A549 (cell line): ENCODE results near the gene ARHGEF16.

Experiments
- BHLHE40 ChIP-seq: IDR thresholded peaks from 2 replicates; pipeline ENCODE4 v1.6.1; 2012; ENCODE audit warnings: low read depth, low read length, inconsistent platforms
- CBX2 ChIP-seq: fragments of 200-600 bp; sonication (generic); IDR thresholded peaks from 2 replicates; pipeline ENCODE4 v1.6.1; 2016; ENCODE audit warnings: low read depth, mild to moderate bottlenecking, borderline replicate concordance
- MAFK ChIP-seq: fragments of 450-650 bp; IDR thresholded peaks from 2 replicates; pipeline ENCODE4 v1.6.1; 2014; ENCODE audit not compliant: partially characterized antibody
- MAZ ChIP-seq: fragments of 150-350 bp; IDR thresholded peaks from 2 replicates; pipeline ENCODE4 v1.6.1; 2014; ENCODE audit warnings: antibody characterized with exemption, low read depth, low read length, borderline replicate concordance
- SREBF2 ChIP-seq: fragments of 450-650 bp; IDR thresholded peaks from 2 replicates; pipeline ENCODE4 v1.6.1; 2014; ENCODE audit warnings: mild to moderate bottlenecking, moderate library complexity
- ZFP36 ChIP-seq: fragments of 450-650 bp; IDR thresholded peaks from 2 replicates; pipeline ENCODE4 v1.6.1; 2014; ENCODE audit warnings: borderline replicate concordance; ENCODE audit not compliant: partially characterized antibody
- TF ChIP-seq, protein P1 (sequence below): fragments of 450-650 bp; IDR thresholded peaks from 2 replicates; pipeline ENCODE4 v1.6.1; 2014; ENCODE audit warnings: antibody characterized with exemption
- TF ChIP-seq, protein P2 (sequence below): fragments of >200 bp; sonication (Bioruptor Twin); formaldehyde crosslinking; IDR thresholded peaks from 3 replicates; pipeline ENCODE4 v1.5.1; 2016

DNA sequence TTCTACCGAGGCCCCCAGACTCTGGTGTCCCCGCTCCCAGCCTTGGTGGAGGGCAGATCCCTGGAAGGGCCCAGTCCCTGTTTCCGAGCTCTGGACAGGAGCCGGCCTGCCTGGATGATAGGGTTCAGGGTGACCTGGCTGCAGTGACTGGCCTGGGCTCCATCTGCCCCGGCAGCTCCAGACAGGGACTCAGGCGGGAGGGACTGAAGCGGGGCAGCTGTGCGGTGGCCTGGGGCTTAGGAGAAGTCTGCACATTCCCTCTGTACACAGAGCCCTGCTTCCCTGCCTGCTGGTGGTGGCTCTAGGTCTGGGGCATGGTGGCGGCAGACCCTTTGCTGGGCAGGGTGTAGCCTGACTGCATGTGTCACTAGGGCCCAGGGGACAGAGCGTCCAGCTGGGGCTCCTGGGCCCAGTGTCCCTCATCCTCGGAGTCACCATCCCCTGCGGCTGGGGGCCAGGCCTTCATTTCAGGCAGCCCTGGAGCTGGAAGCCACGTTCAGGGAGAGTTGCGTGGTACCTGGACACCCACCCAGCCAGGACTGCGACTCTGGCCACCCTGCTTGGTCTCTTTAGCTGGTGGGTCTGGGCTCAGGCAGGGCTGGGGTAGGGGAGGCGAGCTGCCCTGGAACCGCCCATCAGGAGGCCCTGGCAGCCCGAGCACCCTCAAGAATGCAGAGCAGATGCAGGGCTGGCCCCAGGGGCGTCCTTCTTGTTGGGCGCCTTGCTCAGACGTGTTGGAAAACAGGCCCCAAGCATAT is 9.6 kb downstream of the ARHGEF16 start:
- TF ChIP-seq, protein P1, sequence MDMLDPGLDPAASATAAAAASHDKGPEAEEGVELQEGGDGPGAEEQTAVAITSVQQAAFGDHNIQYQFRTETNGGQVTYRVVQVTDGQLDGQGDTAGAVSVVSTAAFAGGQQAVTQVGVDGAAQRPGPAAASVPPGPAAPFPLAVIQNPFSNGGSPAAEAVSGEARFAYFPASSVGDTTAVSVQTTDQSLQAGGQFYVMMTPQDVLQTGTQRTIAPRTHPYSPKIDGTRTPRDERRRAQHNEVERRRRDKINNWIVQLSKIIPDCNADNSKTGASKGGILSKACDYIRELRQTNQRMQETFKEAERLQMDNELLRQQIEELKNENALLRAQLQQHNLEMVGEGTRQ = no peak
- TF ChIP-seq MAZ (no peak), MAFK (no peak), BHLHE40 (no peak), SREBF2 (no peak), CBX2 (no peak), ZFP36 (no peak)
- TF ChIP-seq, protein P2, sequence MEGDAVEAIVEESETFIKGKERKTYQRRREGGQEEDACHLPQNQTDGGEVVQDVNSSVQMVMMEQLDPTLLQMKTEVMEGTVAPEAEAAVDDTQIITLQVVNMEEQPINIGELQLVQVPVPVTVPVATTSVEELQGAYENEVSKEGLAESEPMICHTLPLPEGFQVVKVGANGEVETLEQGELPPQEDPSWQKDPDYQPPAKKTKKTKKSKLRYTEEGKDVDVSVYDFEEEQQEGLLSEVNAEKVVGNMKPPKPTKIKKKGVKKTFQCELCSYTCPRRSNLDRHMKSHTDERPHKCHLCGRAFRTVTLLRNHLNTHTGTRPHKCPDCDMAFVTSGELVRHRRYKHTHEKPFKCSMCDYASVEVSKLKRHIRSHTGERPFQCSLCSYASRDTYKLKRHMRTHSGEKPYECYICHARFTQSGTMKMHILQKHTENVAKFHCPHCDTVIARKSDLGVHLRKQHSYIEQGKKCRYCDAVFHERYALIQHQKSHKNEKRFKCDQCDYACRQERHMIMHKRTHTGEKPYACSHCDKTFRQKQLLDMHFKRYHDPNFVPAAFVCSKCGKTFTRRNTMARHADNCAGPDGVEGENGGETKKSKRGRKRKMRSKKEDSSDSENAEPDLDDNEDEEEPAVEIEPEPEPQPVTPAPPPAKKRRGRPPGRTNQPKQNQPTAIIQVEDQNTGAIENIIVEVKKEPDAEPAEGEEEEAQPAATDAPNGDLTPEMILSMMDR = no peak
